Ishikawa (cell line): ENCODE measurements around the gene TRIO.

Experiments used
- CEBPB ChIP-seq: IDR thresholded peaks from 2 replicates; pipeline ENCODE4 v1.6.1; 2012
- CREB1 ChIP-seq: IDR thresholded peaks from 2 replicates; pipeline ENCODE4 v1.6.1; 2012; ENCODE audit warnings: low read depth
- EGR1 ChIP-seq: IDR thresholded peaks from 2 replicates; pipeline ENCODE4 v1.6.1; 2012
- EP300 ChIP-seq: IDR thresholded peaks from 2 replicates; pipeline ENCODE4 v1.6.1; 2012; ENCODE audit warnings: borderline replicate concordance
- FOXM1 ChIP-seq: IDR thresholded peaks from 2 replicates; pipeline ENCODE4 v1.6.1; 2012; ENCODE audit warnings: low read depth, borderline replicate concordance
- NFIC ChIP-seq: IDR thresholded peaks from 2 replicates; pipeline ENCODE4 v1.6.1; 2012
- RAD21 ChIP-seq: IDR thresholded peaks from 2 replicates; pipeline ENCODE4 v1.6.1; 2012; ENCODE audit warnings: low read depth
- TAF1 ChIP-seq: IDR thresholded peaks from 2 replicates; pipeline ENCODE4 v1.6.1; 2012; ENCODE audit warnings: low read depth, mild to moderate bottlenecking
- TCF12 ChIP-seq: IDR thresholded peaks from 2 replicates; pipeline ENCODE4 v1.6.1; 2012; ENCODE audit warnings: low read depth
- TEAD4 ChIP-seq: IDR thresholded peaks from 2 replicates; pipeline ENCODE4 v1.6.1; 2012
- YY1 ChIP-seq: IDR thresholded peaks from 2 replicates; pipeline ENCODE4 v1.6.1; 2012; ENCODE audit warnings: low read depth
- ZBTB7A ChIP-seq: IDR thresholded peaks from 2 replicates; pipeline ENCODE4 v1.6.1; 2012; ENCODE audit warnings: low read depth
- TF ChIP-seq, protein P1 (sequence below): IDR thresholded peaks from 2 replicates; pipeline ENCODE4 v1.6.1; 2012
- TF ChIP-seq, protein P2 (sequence below): IDR thresholded peaks from 2 replicates; pipeline ENCODE4 v1.6.1; 2012
- TF ChIP-seq, protein P3 (sequence below): IDR thresholded peaks from 2 replicates; pipeline ENCODE4 v1.6.1; 2012; ENCODE audit warnings: low read depth, mild to moderate bottlenecking

TRIO gene

DNA sequence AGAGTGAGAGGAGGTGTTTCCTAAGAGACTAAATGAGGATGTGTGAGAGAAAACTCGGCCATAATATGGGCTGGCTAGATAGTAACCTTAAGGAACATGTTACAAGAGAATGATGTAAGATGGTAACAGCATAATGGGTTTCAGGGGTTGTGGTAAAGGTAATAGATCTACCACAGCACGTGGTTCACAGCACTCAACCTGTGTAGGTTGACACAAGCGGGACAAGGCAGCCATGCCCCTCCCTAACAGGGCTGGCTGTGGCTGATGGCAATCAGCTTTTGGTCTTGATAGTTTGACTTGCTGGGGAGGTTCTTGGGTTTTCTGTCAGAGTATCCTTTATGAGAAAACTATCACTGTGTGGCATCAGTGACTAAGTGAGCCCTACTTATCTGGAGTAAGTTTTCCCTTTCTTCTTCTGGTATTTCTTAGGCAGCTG lies 138.6 kb downstream of the TRIO start:
- no peak for TF ChIP-seq EGR1
- no peak for TF ChIP-seq RAD21
- TF ChIP-seq TAF1 = no peak
- no peak for TF ChIP-seq CREB1
- no peak for TF ChIP-seq YY1
- TF ChIP-seq CEBPB = no peak
- TF ChIP-seq, protein P1, sequence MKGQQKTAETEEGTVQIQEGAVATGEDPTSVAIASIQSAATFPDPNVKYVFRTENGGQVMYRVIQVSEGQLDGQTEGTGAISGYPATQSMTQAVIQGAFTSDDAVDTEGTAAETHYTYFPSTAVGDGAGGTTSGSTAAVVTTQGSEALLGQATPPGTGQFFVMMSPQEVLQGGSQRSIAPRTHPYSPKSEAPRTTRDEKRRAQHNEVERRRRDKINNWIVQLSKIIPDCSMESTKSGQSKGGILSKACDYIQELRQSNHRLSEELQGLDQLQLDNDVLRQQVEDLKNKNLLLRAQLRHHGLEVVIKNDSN = no peak
- no peak for TF ChIP-seq EP300

DNA sequence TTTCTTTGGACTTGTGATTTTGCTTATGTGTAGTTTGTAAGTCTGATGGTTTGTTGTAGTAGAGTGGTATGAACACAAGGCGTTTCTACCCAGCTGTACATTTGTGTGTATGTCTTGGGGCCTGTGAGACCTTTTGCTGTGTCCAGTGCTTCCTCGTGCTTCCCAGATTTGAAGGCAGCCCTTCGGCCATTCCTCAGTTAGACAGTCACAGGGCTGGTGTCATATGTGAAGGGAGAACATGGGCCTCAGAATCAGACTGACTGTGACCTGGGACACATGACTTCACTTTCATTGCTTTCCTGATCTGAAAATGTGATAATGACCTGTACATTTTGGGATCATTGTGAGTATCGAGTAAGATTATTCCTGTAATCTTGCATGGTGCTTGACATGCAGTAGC lies 140.0 kb downstream of the TRIO start:
- TF ChIP-seq CREB1 (no peak), FOXM1 (no peak), TEAD4 (no peak), ZBTB7A (no peak), EGR1 (no peak), YY1 (no peak), NFIC (no peak), RAD21 (no peak), EP300 (no peak), TCF12 (no peak), TAF1 (no peak), CEBPB (no peak)
- TF ChIP-seq, protein P1 = no peak
- TF ChIP-seq, protein P2, sequence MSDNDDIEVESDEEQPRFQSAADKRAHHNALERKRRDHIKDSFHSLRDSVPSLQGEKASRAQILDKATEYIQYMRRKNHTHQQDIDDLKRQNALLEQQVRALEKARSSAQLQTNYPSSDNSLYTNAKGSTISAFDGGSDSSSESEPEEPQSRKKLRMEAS = no peak
- TF ChIP-seq, protein P3, sequence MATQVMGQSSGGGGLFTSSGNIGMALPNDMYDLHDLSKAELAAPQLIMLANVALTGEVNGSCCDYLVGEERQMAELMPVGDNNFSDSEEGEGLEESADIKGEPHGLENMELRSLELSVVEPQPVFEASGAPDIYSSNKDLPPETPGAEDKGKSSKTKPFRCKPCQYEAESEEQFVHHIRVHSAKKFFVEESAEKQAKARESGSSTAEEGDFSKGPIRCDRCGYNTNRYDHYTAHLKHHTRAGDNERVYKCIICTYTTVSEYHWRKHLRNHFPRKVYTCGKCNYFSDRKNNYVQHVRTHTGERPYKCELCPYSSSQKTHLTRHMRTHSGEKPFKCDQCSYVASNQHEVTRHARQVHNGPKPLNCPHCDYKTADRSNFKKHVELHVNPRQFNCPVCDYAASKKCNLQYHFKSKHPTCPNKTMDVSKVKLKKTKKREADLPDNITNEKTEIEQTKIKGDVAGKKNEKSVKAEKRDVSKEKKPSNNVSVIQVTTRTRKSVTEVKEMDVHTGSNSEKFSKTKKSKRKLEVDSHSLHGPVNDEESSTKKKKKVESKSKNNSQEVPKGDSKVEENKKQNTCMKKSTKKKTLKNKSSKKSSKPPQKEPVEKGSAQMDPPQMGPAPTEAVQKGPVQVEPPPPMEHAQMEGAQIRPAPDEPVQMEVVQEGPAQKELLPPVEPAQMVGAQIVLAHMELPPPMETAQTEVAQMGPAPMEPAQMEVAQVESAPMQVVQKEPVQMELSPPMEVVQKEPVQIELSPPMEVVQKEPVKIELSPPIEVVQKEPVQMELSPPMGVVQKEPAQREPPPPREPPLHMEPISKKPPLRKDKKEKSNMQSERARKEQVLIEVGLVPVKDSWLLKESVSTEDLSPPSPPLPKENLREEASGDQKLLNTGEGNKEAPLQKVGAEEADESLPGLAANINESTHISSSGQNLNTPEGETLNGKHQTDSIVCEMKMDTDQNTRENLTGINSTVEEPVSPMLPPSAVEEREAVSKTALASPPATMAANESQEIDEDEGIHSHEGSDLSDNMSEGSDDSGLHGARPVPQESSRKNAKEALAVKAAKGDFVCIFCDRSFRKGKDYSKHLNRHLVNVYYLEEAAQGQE = no peak

DNA sequence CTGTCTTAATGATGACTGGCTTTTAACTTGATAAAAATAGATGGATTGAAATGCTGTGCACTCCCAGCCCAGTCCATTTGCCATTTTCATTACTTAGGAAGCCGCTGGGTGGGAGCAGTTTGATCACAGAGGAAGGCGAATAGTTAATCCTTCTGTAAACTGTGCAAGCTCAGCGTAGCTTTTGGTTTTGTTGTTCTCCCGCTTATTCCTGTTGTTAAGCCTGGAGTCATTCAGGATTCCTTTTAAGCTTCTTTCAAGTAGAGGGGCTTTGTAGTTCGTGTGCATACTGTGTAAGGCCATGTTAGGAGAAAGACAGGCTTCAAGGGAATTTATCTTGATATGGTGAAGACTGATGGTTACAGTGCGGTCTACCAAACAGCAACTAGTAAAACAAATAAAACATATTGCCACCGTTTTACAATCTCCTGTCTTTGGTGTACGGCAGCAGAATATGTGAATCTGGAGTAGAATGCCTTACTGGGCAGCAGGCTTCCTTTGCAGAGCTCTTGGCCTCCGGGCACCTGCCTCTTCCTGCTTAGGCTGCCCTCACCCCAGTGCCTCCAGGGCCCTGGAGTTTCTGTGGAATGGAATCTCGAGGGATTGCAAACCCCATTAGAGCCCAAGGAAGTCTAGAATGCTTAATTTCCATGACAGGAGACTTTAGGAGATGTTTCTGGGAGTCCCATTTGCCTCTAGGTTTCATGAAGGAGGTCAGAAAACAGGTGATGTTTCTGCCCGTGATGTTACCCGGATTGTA lies 141.4 kb downstream of the TRIO start:
- TF ChIP-seq, protein P3 = no peak
- no peak for TF ChIP-seq CREB1
- no peak for TF ChIP-seq TEAD4
- no peak for TF ChIP-seq TAF1
- TF ChIP-seq NFIC = no peak
- TF ChIP-seq EGR1 = no peak
- TF ChIP-seq TCF12 = no peak
- TF ChIP-seq, protein P1 = no peak
- TF ChIP-seq FOXM1 = no peak
- no peak for TF ChIP-seq YY1

DNA sequence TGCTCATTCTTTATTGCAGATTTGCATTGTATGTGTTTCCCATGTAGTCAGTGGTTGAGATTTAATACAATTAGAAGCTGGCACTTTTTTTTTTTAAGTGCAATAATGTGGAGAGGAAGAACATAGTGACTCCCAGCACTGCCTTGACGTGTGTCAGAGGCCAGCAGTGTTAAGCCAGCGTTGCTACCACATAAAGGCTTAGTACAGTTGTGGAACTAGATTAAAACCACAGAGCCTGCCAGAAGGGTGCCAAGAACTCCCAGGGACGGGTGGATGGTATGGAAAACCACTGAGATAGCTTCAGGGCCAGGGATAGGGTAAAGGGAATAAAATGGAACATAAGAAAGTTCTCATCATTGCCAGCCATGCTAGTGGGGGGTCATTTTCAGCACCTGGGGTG lies 142.9 kb downstream of the TRIO start:
- TF ChIP-seq TEAD4 (no peak), FOXM1 (no peak), RAD21 (no peak), ZBTB7A (no peak), CREB1 (no peak), EP300 (no peak), TAF1 (no peak), TCF12 (no peak), CEBPB (no peak), NFIC (no peak), YY1 (no peak), EGR1 (no peak)
- TF ChIP-seq, protein P1 = no peak
- TF ChIP-seq, protein P2 = no peak
- TF ChIP-seq, protein P3 = no peak
